AG08395 (cell line): ENCODE results near the gene HMGCS2.
"Not testable (repeated sequence)": the region's sequence is repeated elsewhere in the genome, so short reads cannot be mapped to it uniquely, and the experiment has no call there.

Experiments used
- DNase-seq: peaks from one replicate; pipeline ENCODE4 v3.0.0; 2012; ENCODE audit warnings: mixed read lengths, low spot score

HMGCS2 gene

DNA sequence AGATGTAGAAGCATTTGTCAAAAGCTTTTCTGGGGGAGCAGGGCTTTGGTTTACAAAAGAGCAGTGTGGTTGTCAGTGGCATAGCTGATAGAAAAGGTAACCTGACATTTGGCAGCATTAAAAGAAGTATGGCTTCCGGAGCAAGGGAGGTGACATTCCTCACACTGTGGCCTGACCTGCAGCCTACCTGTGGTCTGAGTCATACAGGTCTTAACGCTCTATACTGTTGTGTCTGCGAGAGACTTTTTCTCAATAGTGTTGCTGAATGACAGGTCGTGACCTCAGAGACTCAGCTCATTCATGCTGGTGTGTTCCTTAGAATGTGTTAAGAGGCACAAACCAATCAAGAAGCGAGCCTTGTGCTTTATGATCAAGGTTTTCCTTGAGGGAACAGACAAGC, 37.6 kb downstream of the HMGCS2 start:
- DNase-seq: no peak

DNA sequence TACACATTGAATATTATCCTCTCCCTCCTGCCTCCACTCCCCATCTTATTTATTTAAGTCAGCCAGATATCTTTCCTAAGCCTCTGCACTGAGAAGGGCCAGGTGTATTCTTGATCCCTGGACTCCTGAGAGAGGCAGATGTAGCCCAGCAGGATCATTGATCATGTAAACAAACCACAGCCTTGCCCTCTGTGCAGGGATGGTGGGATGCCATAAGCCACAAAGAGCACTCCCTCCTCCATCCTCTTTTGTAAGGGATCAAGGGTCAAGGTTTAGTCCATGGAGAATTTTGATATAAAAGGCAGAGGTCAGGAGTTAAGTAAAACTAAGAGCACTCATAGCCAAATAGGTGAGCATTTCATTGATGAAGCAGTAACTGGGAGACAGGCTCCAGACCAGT, 39.7 kb downstream of the HMGCS2 start:
- DNase-seq: no peak

DNA sequence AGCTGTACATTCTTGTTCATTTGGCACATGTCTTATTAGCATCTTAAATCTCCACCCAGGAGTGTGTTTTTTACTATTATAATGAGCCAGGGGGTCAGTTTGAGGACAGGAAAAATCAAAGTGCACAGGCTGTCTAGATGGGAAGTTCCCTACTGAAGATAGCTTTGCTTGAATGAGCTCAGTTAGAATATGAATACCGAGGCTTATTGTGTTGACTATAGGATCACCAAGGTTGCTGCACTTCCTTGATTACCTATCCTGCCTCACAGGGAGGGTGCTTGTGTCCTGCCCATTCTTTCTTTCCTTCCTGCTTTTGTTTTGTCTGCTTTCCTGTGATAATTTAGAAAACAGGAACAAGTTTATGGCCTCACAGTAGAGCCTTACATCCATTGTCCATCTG, 40.7 kb downstream of the HMGCS2 start:
- no peak for DNase-seq

DNA sequence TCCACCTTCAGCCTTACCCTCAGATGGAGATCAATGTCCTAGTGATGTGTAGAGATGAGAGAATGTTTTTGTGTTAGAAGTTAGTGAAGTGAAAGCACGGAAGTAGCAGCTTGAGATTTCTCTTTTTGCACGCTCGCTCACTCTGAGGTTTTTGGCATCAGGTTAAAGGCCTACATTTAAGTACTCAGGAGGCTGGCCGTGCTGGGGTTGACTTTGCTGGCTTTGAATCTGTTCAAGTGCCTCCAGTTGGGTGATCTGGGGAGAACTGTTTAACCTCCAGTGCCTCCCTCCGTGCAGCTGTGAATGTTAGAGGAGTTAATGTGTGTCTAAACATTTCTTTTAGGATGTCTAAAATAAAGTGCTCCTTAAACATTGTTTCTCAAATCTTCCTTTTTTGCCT, 43.1 kb downstream of the HMGCS2 start:
- no peak for DNase-seq

DNA sequence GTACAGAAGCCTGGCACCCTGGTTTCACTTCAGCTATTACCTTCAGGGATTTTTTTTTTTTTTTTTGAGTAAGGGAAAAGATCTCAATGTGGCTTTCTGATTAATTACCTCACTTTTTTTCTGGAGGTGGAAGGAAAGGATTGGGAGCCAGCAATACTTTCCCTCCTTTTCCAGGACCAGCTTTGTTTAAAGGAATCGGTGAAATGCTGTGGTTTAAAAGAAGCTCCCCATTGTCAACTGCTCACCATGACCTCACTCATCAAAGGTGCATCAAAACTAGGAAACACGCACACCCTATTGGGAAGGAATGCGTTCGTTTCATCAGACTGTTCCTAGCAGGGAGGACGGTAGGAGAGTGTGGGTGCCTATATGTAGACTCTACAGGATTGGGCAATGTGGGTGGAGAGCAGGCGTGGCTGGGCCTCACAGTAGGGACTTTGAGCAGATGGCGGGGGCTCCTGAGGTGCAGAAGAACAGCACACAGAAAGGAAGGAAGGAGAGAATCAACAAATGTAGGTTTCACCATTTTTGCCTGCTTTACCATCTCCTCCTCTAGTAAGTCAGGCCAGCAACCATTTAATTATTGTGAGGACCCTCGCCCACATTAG, 44.0 kb downstream of the HMGCS2 start:
- DNase-seq: no peak

- DNase-seq: no peak
These were observed 46.8 kb downstream of the HMGCS2 start for GRCh38 chr1:119721896-119722295.

GRCh38 chr1:119720866-119721440, 47.8 kb downstream of the HMGCS2 start:
- no peak for DNase-seq

- DNase-seq: no peak
These were observed 49.7 kb downstream of the HMGCS2 start for GRCh38 chr1:119718972-119719371.

DNA sequence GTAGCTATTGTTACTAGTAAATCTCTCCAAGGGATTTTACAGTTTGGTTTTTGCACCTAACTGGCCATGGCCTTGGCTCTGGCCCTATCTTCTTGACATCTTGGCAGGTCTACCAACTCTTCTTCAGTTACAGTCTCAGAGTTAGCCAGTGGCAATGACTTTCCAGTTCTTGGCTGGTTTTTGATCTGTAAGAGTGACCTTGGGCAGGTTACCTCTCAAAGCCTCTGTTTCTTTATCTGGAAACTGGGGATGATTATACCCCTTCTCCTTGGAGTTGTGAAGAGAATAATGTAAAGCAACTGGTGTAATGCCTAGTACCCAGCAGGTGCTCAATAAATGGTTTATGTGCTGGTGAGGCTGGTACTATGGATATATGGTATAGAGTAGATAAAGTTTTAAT, 50.3 kb downstream of the HMGCS2 start:
- DNase-seq: no peak

DNA sequence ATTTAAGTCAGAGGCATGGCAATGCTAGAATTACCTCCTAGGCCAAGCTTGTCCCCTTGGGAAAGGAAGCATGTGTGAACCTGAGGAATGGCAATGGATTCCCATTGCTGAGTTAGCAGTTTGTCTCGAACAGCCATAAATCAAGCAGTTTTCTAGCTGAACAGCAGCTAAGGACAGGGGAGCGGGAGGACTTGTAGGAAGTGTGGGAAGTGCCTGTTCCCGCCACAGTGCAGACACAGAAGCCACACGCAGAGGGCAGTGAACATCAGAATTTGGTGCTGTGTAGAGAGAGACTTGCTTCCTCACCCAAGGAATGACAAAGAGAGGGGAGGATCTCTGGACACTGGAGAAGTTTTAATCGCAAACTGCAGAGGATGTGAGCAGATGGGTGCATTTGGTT, 53.2 kb downstream of the HMGCS2 start:
- peak; percentile 7 for DNase-seq

DNA sequence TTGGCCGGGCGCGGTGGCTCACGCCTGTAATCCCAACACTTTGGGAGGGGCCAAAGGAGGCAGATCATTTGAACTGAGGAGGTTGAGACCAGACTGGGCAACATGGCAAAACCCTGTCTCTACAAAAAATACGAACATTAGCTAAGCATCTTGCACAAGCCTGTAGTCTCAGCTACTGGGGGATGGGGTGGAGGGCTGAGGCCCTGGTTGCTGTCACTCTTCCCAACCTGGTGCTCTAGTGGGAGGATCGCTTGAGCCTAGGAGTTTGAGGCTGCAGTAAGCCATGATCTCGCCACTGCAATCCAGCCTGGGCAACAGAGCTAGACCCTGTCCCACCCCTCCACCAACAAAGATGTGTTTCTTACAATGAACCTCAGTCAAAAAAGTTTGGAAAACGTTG, 54.1 kb downstream of the HMGCS2 start:
- DNase-seq: no peak

DNA sequence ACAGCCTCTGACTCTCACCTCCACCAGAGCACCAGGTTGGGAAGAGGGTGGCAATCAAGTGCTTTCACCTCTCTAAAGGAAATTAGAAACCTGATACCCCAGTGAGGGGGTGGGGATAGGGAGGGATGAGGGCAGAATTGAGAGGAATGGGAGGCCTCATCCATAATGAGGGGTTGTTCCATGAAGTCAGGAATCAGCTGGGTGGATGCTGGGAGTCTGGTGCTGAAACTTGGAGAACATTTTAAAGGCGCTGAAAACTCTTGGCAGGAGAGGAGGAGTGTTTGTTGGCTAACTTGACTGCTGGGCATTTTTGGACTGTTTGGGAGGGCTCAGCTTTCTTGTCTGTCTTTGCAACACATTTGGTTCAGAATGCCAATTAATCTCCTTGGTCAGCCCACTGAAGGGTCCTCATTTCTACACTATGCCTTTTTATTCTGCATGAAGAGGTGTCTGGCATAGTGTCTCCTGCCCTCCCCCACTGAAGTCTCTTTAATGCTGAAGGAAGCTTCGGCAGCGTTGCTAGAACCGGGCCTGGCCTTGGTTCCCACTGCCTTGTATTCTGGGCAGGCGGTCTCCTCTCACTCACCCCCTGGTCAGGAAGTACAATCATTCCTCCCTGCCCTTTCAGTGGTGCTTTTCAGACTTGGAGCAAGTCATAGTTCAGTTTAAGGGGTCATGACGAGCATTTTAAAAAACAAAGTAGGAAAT, 54.8 kb downstream of the HMGCS2 start:
- no peak for DNase-seq

DNA sequence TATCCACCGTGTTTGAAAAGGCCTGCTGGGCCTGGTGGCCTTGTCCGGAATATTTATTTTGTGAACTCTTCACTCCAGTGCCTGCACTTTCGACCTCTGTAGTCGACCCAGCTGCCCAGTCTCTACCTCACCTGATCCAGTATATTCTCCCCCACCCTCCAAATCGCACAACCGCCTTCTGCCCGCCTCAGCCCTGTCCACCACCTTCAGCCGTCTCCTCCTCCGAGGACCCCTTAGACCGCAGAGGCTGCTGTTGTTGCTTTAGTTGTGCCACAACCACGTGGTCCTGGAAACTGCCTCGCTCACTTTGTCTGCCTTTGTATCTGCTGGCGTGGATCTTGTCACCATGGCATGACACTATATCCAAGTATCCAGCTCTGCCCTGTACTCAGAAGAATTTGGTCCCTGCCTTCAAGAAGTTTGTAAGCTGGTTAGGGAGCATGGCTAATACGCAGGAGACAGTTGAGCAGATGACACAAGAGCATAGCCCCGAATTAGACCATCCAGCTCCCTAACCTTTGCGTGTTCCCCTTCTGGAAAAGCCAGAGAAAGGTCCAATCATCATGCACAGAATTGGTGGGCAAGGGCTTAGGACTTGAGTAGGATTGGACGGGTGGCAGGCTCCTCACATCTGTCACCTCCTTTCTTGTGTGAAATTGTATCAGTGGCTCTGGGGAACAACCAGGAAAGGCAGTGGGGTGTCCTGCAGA, 55.5 kb downstream of the HMGCS2 start:
- peak; percentile 14 for DNase-seq

- peak; percentile 83 for DNase-seq
These were observed 56.2 kb downstream of the HMGCS2 start for GRCh38 chr1:119712342-119713038.

GRCh38 chr1:119711804-119712341, 56.8 kb downstream of the HMGCS2 start, which contains the start of gene PHGDH:
PHGDH (plus strand) TSS chr1:119711934; CDS start chr1:119712023, 89 bp downstream.
- DNase-seq: peak; percentile 96

DNA sequence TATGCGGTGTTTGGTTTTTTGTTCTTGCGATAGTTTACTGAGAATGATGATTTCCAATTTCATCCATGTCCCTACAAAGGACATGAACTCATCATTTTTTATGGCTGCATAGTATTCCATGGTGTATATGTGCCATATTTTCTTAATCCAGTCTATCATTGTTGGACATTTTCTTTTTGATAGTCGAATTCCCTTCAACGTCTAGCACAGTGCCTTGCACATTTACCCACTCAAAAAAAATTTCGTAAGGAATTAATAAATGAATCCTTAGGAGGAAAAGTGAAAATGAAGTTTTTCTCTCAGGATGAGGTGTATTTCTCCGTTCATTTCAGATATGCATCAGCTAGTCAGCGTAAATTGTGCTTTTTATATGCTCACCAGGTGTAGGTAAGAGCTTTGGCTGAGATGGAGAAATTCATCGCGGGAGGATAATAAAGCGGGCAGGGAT, 57.3 kb downstream of the HMGCS2 start:
- not testable (repeated sequence) for DNase-seq

- not testable (repeated sequence) for DNase-seq
These were observed 62.1 kb downstream of the HMGCS2 start for GRCh38 chr1:119706599-119706998.

DNA sequence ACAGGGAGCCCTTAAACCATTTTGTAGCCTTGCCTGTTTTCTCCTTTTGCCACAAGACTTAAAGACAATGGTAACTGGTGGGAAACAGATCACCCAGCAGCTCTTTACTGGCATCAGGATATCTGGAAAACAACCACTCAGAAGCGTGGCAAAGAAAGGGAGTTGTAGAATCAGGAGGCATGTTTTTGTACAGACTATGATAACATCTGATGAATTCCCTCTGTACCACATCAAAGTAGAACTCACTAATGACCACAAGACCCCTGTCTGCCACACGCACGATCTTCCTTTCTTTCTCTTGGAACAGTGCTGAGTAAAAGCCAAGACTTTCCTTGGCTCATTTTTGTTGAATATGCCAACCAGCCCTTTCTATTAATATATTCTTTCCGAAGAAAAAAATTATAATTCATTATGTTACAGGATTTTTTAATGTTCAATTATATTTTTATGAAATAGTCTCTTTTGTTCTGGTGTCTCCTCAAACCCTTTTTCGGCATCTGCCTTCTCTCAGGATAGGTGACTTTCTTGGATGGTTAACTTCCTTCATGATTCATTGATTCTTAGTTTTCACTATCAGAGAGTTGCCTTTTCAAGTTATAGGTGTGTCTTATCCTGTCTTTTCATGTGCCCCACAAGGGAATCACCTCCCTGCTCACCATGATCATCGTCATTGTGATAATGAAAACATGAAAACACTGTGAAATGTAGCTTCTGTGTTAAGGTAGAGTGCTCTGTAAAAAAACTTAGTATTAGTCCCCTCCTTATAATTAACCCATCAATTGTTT, 64.8 kb downstream of the HMGCS2 start:
- DNase-seq: no peak

GRCh38 chr1:119702384-119702783, 66.3 kb downstream of the HMGCS2 start:
- peak; percentile 30 for DNase-seq

DNA sequence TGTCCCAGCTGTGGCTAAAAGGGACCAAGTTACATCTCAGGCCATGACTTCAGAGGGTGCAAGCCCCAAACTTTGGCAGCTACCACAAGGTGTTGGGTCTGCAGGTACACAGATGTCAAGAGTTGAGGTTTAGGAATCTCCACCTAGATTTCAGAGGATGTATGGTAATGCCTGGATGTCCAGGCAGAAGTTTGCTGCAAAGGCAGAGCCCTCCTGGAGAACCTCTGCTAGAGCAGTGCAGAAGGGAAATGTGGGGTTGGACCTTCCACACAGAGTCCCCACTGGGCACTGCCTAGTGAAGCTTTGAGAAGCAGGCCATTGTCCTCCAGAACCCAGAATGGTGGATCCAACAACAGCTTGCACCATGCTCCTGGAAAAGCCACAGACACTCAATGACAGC, 67.0 kb downstream of the HMGCS2 start:
- DNase-seq: no peak

DNA sequence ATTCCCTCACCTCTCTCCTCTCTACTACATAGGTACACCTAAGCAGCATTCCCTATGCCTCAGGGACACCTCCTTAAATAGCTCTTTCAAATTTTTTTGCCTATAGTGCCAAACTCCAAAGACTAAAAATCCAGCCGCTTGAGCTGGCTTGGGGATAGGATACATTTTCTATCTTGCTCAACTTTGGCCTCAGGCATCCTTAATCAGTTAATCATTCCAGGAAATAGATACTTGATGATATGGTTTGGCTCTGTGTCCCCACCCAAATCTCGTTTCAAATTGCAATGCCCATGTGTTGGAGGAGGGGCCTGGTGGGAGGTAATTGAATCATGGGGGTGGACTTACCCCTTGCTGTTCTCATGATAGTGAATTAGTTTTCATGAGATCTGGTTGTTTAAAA, 68.4 kb downstream of the HMGCS2 start:
- DNase-seq: no peak
